ENCODE data around the gene SFXN5.

Gene SFXN5

DNA sequence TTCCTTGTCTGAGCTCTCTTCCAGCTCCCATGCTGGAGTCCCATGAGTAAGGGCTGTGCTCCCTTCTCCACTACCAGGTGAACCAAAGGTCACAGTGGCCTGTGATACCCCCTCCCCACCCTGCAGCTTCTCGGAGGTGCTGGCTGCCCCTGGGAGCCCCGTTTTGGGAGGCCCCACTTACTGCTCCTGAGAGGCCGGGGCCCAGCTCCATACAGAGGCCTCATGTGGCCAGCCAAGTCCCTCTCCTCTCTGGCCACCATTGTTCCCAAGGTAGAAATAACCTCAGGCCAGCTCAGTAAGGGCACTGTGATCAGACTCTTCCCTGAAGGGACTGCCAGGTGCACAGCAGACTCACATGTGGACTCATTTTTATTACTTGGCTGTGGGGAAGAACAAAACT, 35.3 kb upstream of the SFXN5 start:
- TF ChIP-seq, protein P1, sequence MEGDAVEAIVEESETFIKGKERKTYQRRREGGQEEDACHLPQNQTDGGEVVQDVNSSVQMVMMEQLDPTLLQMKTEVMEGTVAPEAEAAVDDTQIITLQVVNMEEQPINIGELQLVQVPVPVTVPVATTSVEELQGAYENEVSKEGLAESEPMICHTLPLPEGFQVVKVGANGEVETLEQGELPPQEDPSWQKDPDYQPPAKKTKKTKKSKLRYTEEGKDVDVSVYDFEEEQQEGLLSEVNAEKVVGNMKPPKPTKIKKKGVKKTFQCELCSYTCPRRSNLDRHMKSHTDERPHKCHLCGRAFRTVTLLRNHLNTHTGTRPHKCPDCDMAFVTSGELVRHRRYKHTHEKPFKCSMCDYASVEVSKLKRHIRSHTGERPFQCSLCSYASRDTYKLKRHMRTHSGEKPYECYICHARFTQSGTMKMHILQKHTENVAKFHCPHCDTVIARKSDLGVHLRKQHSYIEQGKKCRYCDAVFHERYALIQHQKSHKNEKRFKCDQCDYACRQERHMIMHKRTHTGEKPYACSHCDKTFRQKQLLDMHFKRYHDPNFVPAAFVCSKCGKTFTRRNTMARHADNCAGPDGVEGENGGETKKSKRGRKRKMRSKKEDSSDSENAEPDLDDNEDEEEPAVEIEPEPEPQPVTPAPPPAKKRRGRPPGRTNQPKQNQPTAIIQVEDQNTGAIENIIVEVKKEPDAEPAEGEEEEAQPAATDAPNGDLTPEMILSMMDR (IDR thresholded peaks at IDR 0.05; ENCODE audit: extremely low read depth, insufficient read depth, missing control alignments): no peak
- no peak for DNase-seq (ENCODE audit: low spot score)

DNA sequence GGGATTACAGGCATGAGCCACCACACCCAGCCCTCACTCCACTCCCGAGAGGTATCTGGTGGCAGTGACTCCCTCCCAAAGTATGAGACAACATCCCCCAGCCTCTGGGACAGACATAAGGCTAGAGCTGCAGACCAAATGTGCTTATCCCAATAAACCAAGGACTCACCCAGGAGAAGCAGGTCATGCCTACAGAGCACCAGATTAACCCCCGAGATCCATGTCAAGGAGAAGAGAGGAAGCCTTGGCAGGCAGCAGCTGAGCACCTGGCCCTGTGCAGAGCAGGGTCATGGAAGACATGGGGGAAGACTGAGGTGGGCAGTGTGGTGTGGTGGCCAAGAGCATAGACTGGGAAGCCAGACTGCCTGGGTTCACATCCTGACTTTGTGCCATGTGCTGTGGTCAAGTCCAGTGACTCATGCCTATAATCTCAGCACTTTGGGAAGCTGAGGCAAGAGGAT, 34.0 kb upstream of the SFXN5 start:
- in situ Hi-C loops (cut with MboI; ENCODE audit: low pct_unique_long_range_greater_than_20kb, low sequenced_read_pairs, unreplicated experiment): no loop called here
- TF ChIP-seq, protein P1 (IDR thresholded peaks at IDR 0.05; ENCODE audit: extremely low read depth, insufficient read depth, missing control alignments): no peak
- DNase-seq (ENCODE audit: low spot score): no peak

More for the DNA sequence above, 35.3 kb upstream of the SFXN5 start:
- in situ Hi-C loops (cut with MboI; ENCODE audit: low pct_unique_long_range_greater_than_20kb, low sequenced_read_pairs, unreplicated experiment): no loop called here

DNA sequence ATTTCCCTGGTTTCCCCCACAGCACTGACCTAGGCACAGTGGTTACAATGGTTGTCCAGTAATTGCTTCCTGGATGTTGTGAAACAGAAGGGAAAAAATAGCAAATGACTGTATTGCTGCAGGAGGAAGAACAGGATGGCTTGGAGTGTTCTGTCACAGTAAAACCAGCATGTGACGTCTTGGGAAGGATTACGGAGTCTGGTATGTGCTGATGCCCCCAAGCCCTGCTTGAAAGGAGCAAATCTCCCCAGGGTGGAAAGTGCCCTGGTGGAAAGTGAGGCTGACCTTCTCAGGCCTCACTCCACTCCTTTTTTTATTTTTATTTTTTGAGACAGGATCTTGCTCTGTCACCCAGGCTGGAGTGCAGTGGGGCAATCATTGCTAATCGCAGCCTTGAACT, 33.4 kb upstream of the SFXN5 start:
- in situ Hi-C loops (cut with MboI; ENCODE audit: low pct_unique_long_range_greater_than_20kb, low sequenced_read_pairs, unreplicated experiment): no loop called here
- TF ChIP-seq, protein P1 (IDR thresholded peaks at IDR 0.05; ENCODE audit: extremely low read depth, insufficient read depth, missing control alignments): no peak
- DNase-seq (ENCODE audit: low spot score): no peak

DNA sequence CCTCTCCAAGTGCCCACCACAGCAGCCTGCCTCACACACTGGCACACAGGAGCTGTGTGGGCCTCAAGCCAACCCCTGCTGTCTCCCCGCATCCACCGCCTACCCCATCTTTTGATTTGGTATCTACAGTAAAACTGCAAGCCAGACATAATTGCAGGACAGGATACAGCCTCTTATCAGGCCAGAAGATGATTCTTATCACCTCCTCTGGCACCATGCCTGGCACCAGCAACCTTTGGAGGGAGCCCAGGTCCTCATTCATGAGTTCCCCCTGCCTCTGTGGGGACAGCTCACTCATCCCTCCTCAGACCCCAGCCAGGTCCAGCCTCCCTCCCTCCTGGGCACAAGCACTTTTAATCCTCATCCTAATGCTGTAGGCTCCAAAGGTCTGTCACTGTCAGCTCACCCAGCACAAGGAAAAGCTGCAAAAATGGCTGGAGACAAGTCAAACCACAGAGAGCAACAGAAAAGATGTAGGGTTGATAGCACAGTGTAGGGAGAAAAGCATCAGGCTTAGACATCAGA, 31.6 kb upstream of the SFXN5 start:
- no peak for DNase-seq (ENCODE audit: low spot score)
- in situ Hi-C loops (cut with MboI; ENCODE audit: low pct_unique_long_range_greater_than_20kb, low sequenced_read_pairs, unreplicated experiment): no loop called here
- TF ChIP-seq, protein P1 (IDR thresholded peaks at IDR 0.05; ENCODE audit: extremely low read depth, insufficient read depth, missing control alignments): no peak

DNA sequence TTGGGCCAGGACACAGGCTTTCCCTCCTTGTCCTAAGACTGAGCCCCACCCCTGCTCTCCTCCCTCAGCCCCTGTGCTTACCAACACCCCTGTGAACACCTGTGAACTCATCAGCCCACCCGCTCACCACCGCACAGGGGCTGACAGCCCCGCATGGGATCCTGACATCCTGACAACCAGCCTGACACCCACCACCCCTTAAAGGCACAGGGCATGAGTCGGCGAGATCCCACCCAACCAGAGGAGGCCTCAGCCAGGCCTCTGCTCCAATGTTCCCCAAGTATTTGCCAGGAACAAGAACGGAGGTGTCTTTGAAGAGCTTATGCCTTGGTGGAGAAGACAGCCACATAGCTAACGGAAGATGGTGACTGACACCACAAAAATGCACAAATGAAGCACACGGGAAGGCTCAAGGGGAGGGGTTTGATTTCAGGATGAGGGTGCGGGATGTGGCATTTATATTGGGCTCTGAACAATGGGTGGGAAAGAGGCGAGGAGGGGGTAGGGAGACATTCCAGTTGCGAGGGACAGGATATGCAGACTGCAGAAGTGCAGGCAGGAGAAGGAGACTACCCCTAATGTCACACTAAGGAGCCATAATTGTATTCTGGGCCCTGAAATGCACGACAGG, 30.2 kb upstream of the SFXN5 start:
- TF ChIP-seq, protein P1 (IDR thresholded peaks at IDR 0.05; ENCODE audit: extremely low read depth, insufficient read depth, missing control alignments): no peak
- no peak for DNase-seq (ENCODE audit: low spot score)
- in situ Hi-C loops (cut with MboI; ENCODE audit: low pct_unique_long_range_greater_than_20kb, low sequenced_read_pairs, unreplicated experiment): no loop called here

DNA sequence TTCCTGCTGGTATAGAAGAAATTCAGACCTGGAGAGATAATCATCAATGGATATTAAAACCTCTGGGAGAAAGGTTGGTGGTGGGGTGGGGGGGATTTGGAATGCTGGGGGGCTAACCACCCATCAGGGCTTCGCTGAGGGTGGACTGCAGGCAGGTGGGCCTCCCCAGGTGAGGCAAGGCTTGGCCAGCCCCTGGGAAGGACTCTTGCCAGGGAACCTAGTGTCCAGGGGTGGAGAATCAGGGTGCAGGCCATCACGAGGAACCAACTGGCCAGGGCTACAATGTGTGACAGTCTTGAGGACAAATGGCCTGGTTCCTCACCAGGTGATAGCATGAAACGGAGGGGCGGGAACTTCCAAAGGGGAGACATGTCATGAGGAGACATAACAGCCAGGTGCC, 29.4 kb upstream of the SFXN5 start:
- in situ Hi-C loops (cut with MboI; ENCODE audit: low pct_unique_long_range_greater_than_20kb, low sequenced_read_pairs, unreplicated experiment): no loop called here

More for the DNA sequence above, 29.4 kb upstream of the SFXN5 start:
- TF ChIP-seq, protein P1 (IDR thresholded peaks at IDR 0.05; ENCODE audit: extremely low read depth, insufficient read depth, missing control alignments): no peak
- DNase-seq (ENCODE audit: low spot score): no peak
